Choroid plexus epithelial cell (primary cell): ENCODE data around the gene MAJIN.

Source experiments
- DNase-seq: peaks from one replicate; pipeline ENCODE4 v3.0.0-alpha.2; 2010; ENCODE audit warnings: low read depth
- H3K4me3 ChIP-seq: 2 replicates; pipeline ENCODE4 v1.5.1; 2011; ENCODE audit warnings: low read depth, mild to moderate bottlenecking, control low read depth, low read length, moderate library complexity
- TF ChIP-seq, protein P1 (sequence below): conservative IDR thresholded peaks from 2 replicates; pipeline ENCODE4 v1.5.1; 2011; ENCODE audit warnings: low read depth, mild to moderate bottlenecking, control low read depth, inconsistent platforms, low read length, moderate library complexity

MAJIN gene

DNA sequence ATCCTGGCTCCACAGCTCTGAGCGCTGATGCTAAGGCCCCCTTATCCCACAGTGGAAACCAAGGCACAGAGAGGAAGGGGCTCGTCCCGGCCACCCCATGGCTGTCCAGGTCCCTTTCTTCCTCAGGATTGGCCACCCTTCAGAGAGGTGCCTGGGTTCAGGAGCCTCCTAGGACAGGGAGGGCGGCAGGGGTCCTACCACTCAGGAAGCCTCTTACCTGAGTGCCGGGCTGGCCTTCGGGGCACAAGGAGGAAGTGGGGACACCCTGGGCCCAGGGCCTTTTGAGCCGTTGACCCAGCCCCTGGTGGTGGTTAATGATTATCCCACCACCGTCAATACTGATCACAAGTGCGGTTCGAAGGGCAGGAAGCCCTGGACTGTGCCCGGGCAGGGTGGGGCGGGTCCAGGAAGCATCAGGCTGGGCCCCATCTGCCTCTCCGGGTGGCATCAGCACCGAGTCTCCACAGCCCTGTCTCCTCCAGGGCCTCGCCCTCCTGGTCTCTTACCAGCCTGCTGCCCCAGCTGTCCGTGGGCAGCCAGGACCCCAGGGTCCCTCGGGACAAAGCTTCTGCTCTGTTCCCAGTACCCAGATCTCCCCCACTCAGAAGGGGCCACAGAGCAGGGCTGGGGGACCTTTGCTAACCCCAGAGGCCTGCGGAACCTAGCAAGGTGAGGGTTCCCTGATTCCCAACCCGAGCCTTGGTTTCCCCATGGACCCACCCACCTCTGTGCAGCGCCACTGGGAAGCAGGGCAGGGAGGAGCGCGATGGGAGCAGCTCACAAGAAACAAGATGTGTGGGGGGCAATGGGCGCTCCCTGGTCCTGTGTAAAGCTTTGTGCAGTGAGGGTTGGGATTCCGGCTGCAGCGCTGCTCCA lies 78.5 kb downstream of the MAJIN start:
- no peak overlapping the region for H3K4me3 ChIP-seq
- no peak for DNase-seq
- TF ChIP-seq, protein P1, sequence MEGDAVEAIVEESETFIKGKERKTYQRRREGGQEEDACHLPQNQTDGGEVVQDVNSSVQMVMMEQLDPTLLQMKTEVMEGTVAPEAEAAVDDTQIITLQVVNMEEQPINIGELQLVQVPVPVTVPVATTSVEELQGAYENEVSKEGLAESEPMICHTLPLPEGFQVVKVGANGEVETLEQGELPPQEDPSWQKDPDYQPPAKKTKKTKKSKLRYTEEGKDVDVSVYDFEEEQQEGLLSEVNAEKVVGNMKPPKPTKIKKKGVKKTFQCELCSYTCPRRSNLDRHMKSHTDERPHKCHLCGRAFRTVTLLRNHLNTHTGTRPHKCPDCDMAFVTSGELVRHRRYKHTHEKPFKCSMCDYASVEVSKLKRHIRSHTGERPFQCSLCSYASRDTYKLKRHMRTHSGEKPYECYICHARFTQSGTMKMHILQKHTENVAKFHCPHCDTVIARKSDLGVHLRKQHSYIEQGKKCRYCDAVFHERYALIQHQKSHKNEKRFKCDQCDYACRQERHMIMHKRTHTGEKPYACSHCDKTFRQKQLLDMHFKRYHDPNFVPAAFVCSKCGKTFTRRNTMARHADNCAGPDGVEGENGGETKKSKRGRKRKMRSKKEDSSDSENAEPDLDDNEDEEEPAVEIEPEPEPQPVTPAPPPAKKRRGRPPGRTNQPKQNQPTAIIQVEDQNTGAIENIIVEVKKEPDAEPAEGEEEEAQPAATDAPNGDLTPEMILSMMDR = no peak

GRCh38 chr11:64892838-64893193 lies 79.1 kb downstream of the MAJIN start:
- H3K4me3 ChIP-seq = no peak overlapping the region
- DNase-seq = no peak
- TF ChIP-seq, protein P1 = no peak

GRCh38 chr11:64892411-64892831 lies 79.5 kb downstream of the MAJIN start:
- no peak for DNase-seq
- TF ChIP-seq, protein P1 = no peak
- H3K4me3 ChIP-seq = no peak overlapping the region

- H3K4me3 ChIP-seq = no peak overlapping the region
- DNase-seq = no peak
- TF ChIP-seq, protein P1 = no peak
Observed at GRCh38 chr11:64891880-64892279, 80.0 kb downstream of the MAJIN start.

DNA sequence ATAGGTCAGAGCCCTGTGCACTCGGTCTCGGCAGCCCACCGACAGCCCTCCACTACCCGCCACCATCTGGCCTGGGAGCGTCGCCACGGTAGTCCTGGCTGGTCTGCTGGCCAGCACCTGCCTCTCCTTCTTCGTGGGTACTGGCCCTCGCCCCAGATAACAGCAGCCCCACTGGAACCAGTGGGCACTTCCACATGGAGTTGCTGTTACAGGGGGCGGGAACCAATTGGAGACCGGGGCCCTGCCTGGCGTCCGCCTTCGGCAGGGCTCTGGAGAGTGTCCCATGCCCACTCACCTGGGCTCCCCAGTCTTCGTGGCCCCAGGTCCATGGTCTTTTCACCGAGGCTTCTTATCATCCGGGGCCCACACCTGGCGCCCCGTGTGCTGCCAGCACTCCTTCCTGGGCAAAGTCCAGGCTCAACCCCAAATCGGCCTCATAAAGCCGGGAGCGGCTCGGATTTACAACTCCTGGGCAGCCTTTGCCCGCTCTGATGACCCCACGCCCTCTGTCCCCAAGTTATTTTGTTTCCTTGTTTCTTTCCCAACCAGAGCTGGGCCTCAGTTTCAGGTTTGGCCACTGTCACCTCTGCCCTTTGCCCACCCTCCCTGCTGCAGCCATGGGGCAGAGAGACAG lies 80.6 kb downstream of the MAJIN start:
- TF ChIP-seq, protein P1 = no peak
- H3K4me3 ChIP-seq = no peak overlapping the region
- no peak for DNase-seq

- TF ChIP-seq, protein P1 = no peak
- H3K4me3 ChIP-seq = no peak overlapping the region
- DNase-seq = no peak
Observed at GRCh38 chr11:64890522-64890939, 81.4 kb downstream of the MAJIN start.
